Right hindlimb (tissue), 1 donor: ENCODE measurements around the gene KIF26B.
A peak's percentile ranks its signal among the peaks of the same experiment; 100 is the strongest.

Experiments used
- DNase-seq: peaks from one replicate; pipeline ENCODE4 v3.0.0-alpha.2; 2018

The KIF26B gene

DNA sequence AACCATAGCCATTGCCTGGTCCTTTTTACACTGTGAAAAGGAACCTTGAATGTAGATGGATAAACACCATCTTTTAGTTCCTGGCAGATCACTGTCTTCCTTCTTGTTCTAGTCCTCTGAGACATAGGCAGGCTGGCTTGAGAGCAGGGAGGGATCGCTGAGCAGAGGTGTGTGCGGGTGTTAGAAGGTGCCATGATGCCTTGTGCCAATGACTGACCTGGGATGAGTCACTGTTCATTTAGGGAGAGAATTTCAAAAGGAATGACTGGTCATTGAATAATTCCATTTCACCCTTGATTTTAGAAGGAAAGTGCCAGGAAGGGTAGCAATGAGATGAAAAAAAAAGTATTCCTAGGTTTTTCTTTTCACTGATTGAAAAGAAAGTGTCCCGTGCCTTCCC is 383.9 kb downstream of the KIF26B start:
- DNase-seq: no peak

DNA sequence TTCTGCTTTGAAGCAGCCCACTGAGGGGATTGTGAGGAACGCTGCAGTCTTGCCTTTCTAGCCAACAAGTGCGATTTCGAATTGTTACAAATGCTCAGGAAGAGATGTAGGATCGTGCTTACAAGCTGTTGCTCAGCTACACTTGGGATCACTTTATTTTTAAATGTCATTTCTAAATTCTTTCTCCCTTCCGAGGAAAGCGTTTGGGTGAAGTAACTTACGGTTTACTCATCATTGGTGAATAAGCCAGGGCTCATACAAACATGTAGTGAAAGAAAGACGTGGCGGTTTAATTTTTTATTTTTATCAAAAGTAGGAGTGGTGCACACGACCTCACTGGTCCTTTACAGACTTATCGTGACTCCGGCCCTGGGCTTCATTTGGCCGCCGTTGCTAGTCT is 386.6 kb downstream of the KIF26B start:
- DNase-seq: no peak

DNA sequence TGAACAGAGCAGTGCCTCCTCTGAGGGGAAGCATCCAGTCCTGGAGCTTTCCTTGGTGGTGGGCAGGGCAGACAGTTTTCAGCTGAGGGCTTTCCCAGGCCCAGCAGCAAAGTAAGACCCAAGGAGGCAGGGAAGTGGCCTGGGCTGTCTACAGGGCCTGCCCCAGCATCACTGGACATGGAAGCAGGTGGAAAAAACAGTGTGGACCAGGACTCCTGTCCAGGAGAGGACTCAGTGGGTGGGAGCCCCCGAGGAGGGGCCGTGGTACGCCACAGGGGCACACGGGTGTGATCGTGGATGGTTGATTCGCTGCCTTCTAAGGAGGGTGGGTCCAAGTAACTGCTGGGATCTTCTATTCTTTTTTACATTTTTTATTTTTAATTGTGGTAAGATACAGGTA is 387.6 kb downstream of the KIF26B start:
- DNase-seq: no peak

DNA sequence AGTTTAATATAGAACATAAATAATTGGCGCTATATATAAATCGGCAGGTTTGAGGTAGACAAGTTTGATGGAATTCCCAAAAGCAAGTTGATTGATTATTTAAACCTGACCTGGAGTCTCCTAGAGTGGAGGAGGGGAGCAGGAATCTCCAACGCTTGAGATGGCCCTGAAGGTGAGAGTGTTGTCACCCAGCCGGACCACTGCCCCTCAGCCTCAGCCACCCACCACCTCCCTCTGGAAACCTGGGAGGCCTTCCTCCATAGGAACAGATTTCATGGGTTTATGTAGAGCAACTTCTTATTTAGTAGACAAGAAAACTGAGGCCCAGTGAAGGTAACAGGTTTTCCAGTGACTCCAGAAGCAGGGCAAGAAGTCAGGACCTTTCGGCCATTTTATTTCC is 389.5 kb downstream of the KIF26B start:
- DNase-seq: no peak

- no peak for DNase-seq
Measured at GRCh38 chr1:245546875-245547274, 392.1 kb downstream of the KIF26B start.

DNA sequence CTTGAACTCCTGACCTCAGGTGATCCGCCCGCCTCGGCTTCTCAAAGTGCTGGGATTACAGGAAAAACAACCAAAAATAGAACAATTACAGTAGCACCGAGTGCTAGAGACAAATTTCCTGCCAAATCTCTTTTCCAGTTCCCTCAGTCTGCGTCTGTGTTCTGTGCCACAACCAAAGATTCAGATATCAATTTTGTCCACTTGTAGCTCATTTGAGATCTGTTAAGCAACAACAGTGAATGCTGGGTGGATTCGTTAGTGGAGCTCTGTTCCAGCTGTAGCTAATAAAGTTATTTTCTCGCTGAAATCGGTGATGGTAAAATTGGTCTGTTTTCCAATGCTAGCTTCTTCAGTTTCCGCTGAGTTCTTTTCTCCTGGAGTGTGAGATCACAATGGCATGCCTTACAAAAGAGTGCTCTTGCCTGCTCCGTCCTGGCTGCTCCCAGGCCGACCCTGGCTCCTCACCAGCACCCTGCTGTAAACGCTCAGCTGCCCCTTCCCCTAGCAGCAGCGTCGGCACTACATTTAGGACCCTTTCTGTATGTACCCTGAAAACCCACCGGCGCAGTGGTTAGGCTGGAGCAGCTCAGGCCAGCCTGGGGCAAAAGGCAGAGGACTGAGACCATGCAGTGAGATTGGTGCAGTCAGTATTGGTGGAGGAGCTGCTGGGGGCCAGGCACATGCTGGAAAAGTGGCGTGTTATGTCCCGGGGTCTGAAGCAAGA is 395.4 kb downstream of the KIF26B start:
- peak; percentile 27 for DNase-seq

DNA sequence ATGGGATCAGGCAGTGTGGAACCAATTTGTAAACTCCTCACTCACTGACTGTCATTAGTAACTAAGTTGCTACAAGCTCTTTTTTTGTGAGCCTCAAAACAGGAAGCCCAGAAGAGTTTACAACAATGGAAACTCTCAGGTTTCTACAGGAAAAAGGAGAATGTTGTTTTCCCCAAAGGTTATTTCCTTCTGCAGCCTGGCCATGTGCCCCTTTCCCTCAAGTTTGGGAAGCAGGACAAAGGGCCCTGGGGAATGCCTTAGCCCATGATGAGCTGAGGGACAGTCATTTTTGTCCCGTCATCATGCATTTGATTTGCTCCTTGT is 395.9 kb downstream of the KIF26B start:
- DNase-seq: no peak

DNA sequence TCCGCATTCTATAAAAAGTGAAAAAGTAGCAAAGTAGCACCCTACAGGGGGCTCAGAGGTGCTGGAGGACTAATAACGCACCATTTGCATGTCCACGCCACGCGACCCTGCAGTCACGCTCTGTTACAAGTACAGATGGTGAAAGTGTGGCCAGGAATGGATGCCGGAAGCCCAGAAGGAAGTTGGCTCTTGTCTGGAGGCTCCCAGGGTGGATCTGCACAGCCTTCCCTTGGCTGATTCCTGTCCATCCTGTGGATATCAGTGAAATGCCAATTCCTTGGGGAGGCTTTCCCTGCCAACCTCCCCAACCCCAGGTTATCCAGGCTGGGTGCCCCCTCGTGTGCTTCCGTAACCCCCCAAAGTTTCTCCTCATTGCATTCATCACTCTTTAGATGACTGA is 396.8 kb downstream of the KIF26B start:
- DNase-seq: no peak

DNA sequence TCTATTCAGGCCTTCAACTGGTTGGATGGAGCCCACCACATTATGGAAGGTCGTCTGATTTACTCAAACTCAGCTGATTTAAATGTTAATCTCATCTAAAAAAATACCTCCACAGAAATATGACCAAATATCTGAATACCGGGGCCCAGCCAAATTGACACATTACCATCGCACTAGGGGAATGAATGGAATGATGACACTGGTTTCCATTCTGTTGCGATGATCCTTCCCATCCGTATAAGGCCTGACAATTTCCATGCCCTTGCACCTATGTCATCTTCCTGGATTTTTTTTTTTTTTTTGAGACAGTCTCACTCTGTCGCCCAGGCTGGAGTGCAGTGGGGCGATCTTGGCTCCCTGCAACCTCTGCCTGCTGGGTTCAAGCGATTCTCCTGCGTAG is 397.5 kb downstream of the KIF26B start:
- DNase-seq: no peak

GRCh38 chr1:245556057-245556456 is 401.3 kb downstream of the KIF26B start:
- no peak for DNase-seq

GRCh38 chr1:245558069-245558468 is 403.3 kb downstream of the KIF26B start:
- no peak for DNase-seq

- no peak for DNase-seq
Measured at GRCh38 chr1:245560316-245560859, 405.6 kb downstream of the KIF26B start.

GRCh38 chr1:245561665-245562234 is 407.0 kb downstream of the KIF26B start:
- DNase-seq: no peak

DNA sequence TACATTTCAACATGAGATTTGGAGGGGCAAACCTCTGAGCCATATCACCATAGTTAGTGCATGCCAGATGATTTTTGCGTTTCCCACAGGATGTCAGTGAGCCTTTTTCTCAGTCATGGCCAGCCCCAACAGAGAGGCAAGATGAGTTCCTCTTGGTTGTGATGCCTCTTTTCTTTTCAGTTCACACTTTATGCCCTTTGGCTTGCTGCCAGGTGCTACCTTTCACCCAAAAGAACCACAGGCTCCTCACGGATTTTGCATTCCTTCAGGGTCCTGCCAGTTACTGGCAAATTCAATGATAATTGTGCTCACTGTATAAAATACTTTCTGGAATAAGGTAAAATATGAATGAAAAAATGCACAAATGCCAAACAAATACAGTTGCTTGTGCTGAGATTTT is 411.3 kb downstream of the KIF26B start:
- DNase-seq: no peak

GRCh38 chr1:245566952-245567351 is 412.2 kb downstream of the KIF26B start:
- DNase-seq: peak; percentile 35

DNA sequence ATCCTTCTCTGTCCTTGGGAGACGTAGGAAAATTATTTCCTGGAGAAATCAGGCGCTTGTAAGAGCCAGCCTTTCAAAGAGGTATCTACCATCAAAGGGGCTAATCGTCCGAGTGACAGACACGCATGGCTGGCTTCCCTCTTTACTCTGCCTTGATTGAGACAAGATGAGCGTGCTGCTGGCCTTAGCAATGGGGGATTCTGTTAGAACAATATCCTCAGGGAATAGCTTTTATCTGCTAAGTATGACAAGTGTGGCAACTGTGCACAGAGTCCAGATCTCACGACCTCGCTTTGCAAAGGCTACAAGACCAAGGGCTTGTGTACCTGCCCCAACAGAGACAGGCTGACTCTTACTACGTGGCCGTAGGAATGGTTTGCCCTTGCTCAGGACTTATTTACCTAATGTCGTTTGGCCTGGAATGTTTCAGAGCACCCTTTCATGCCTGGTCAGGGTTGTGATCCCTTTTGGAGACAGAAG is 417.1 kb downstream of the KIF26B start:
- no peak for DNase-seq

GRCh38 chr1:245572709-245573108 is 417.9 kb downstream of the KIF26B start:
- DNase-seq: no peak

GRCh38 chr1:245575710-245576109 is 420.9 kb downstream of the KIF26B start:
- DNase-seq: no peak

DNA sequence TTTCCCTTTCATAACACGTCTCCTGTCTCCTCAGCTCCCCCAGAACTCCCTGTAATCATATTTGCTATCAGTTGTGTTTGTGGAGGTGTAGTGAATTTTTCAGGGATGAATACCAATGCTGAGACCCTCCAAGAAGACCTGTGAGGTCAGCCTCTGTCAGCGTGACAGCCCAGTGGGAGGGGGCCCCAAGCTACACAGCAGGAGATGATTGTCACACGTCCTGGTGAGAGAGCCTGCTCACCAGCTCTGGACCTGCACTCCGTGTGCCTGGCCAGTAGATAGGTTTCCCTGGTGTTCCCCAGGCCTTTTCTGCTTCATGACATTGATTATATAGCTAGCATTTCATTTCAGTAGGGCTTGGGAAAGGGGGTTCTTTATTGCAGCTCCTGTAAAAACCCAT is 421.5 kb downstream of the KIF26B start:
- no peak for DNase-seq

DNA sequence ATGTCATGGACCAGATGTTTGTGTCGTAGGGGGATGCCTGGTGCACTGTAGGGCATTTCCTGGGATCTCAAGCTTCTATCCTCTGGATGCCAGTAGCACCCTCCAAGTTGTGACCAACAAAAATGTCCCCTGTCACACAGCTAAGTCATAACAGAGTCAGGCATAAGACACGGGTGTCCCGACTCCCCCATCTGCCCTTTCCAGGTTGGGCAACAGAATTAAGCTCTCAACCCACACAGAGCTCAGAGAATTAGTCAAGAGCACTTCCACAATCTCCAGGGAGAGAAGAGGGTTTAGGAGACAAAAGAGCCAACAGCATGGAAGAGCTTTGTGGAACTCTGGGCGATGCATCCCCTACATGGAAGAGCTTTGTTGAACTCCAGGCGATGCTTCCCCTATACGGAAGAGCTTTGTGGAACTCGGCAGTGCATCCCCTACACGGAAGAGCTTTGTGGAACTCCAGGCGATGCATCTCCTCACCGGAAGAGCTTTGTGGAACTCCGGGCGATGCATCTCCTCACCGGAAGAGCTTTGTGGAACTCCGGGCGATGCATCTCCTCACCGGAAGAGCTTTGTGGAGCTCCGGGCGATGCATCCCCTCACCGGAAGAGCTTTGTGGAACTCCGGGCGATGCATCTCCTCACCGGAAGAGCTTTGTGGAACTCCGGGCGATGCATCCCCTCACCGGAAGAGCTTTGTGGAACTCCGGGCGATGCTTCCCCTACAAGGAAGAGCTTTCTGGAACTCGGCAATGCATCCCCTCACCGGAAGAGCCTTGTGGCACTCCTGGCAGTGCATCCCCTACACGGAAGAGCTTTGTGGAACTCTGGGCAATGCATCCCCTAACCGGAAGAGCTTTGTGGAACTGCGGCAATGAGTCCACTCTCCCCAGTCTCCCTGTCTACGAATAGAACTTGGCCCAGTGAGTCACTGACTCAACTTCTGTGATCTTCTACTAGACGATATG is 422.7 kb downstream of the KIF26B start:
- peak; percentile 0 for DNase-seq

DNA sequence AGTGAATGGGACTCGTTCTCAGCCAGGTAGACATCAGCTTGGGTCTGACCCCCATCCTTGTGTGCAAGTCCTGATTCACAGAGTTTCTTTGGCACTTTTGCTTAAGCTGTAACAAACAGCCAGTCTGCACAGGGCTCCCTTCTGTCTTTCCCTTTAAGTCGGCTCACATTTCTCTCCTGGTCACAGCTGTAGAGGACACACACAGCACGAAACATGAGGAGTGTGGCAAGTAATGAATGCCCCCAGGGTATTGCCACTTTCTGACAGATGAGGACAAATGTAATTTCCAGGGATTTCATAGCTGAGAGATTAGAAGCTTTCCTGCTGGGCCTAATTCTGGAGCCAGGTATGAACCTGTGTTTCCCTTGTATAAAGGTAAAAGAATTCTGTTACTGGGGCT is 423.5 kb downstream of the KIF26B start:
- DNase-seq: no peak

DNA sequence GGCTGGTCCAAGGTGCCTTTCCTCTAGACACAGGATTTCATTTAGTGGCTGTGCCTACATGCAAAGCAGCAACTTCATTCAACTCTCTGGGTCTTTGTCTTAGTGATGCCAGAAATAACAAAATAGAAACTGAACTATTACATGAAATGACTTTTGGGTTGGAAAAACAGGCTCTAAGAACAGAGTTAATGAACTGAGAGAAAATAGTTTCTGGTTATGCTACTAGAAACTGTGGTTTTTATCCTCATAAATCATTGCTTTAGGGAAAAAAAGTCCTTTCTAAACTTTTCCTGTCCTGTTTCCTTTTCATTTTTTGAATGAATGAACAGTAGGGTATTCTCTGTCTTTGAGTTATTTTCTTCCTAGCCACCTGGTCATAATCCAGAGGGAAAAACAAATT is 424.0 kb downstream of the KIF26B start:
- no peak for DNase-seq

- peak; percentile 6 for DNase-seq
Measured at GRCh38 chr1:245579881-245580280, 425.1 kb downstream of the KIF26B start.

DNA sequence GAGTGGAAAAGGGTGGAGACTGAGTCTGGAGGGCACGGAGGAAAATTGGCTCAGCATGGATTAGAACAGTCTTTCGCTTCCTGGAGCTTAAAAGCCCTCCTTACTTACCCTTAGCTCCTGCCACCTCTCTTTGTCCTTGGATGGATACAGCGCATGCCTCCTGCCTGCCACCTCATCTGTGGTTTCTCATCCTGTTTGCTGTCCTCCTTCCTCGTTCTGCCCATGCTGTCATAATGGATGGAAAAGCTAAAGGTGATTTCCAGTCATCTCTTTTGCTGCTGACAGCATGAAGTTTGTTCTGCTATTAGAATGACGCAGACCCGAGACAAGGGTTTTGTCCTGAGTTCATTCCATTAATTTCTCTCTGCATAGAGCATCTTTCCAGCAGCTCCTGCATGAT is 425.9 kb downstream of the KIF26B start:
- no peak for DNase-seq
